PC-3 (cell line): ENCODE results near the gene HMOX1. TPM values are rescaled to one million over a fixed set of nuclear protein-coding genes. Genes with fewer than 3 reads are reported as not detected.

Source experiments
- ATAC-seq: fragments of 200-7000 bp; cut with Tn5 transposase; 2 replicates; pipeline ENCODE4 v1.9.1; 2020; ENCODE audit warnings: mild to moderate bottlenecking, moderate library complexity
- BruUV-seq: library from RNA; stranded (reverse); fragments of 400-500 nt; replicated peaks from 2 replicates; lab custom pipeline; 2021; lab: Mats Ljungman, UMichigan
- CTCF ChIA-PET: fragments of 300-600 bp; sonication (Branson Sonifier 250); formaldehyde crosslinking; loops from one replicate; lab custom pipeline; 2022; ENCODE audit warnings: antibody characterized with exemption; lab: Charles Lee
- POLR2A ChIA-PET: fragments of 300-600 bp; sonication (Branson Sonifier 250); formaldehyde crosslinking; loops from one replicate; lab custom pipeline; 2022; ENCODE audit warnings: antibody characterized with exemption; ENCODE audit not compliant: unreplicated experiment; lab: Charles Lee
- DNase-seq: peaks from one replicate; pipeline ENCODE4 v3.0.0-alpha.2; 2015
- H2AFZ ChIP-seq: fragments of 300-600 bp; sonication (generic); 2 replicates; pipeline ENCODE4 v1.6.0; 2016; ENCODE audit warnings: antibody characterized with exemption, low read length
- H3F3A ChIP-seq: fragments of 300-600 bp; sonication (generic); one replicate; pipeline ENCODE4 v1.6.0; 2017; ENCODE audit warnings: antibody characterized with exemption, low read length, control low read depth, mild to moderate bottlenecking; ENCODE audit not compliant: unreplicated experiment
- H3K27ac ChIP-seq: fragments of 300-600 bp; sonication (generic); 2 replicates; pipeline ENCODE4 v1.5.1; 2016; ENCODE audit warnings: mild to moderate bottlenecking, low read length
- H3K27me3 ChIP-seq: fragments of 300-600 bp; sonication (generic); 2 replicates; pipeline ENCODE4 v1.6.1; 2016; ENCODE audit warnings: low read length, mixed read lengths
- H3K36me3 ChIP-seq: fragments of 300-600 bp; sonication (generic); 2 replicates; pipeline ENCODE4 v1.6.1; 2016; ENCODE audit warnings: low read depth, mixed run types, low read length, mixed read lengths
- H3K4me1 ChIP-seq: fragments of 300-600 bp; sonication (generic); 2 replicates; pipeline ENCODE4 v1.5.1; 2016; ENCODE audit warnings: low read length; ENCODE audit not compliant: insufficient read depth
- H3K4me2 ChIP-seq: fragments of 300-600 bp; sonication (generic); 2 replicates; pipeline ENCODE4 v1.6.0; 2016; ENCODE audit warnings: low read length
- H3K4me3 ChIP-seq: fragments of 300-600 bp; sonication (generic); 2 replicates; pipeline ENCODE4 v1.5.1; 2016; ENCODE audit warnings: mild to moderate bottlenecking, low read length, mixed read lengths
- H3K79me2 ChIP-seq: fragments of 300-600 bp; sonication (generic); 2 replicates; pipeline ENCODE4 v1.6.1; 2017; ENCODE audit warnings: low read length, mixed read lengths
- H3K9ac ChIP-seq: fragments of 300-600 bp; sonication (generic); 2 replicates; pipeline ENCODE4 v1.6.0; 2016; ENCODE audit warnings: mild to moderate bottlenecking, low read length
- H3K9me2 ChIP-seq: fragments of 300-600 bp; sonication (generic); replicated peaks from 2 replicates; pipeline ENCODE4 v1.6.1; 2016; ENCODE audit warnings: mixed run types, low read length, mixed read lengths
- H3K9me3 ChIP-seq: fragments of 300-600 bp; sonication (generic); 2 replicates; pipeline ENCODE4 v1.6.1; 2016; ENCODE audit warnings: low read length, mixed read lengths
- H4K20me1 ChIP-seq: fragments of 300-600 bp; sonication (generic); 2 replicates; pipeline ENCODE4 v1.6.1; 2016; ENCODE audit warnings: low read length, mixed read lengths
- EZH2 ChIP-seq: fragments of 300-600 bp; sonication (generic); IDR thresholded peaks from one replicate; pipeline ENCODE4 v1.6.1; 2017; ENCODE audit warnings: antibody characterized with exemption, mild to moderate bottlenecking, low read length; ENCODE audit not compliant: unreplicated experiment
- EZH2phosphoT487 ChIP-seq: fragments of 300-600 bp; sonication (generic); IDR thresholded peaks from 2 replicates; pipeline ENCODE4 v1.6.1; 2018; ENCODE audit warnings: mild to moderate bottlenecking, antibody characterized with exemption, low read length, borderline replicate concordance
- intact Hi-C: fragments of 100-400 bp; cut with micrococcal nuclease; formaldehyde crosslinking; loops from 2 replicates; pipeline ENCODE4 v1.9.0; 2023
- total RNA-seq: library from RNA; depleted of rRNA; stranded (reverse); fragments of >200 nt; gene quantifications from 2 replicates; pipeline ENCODE4 v1.2.3, GENCODE V29; 2014
- TF ChIP-seq, protein P1 (sequence below): fragments of 300-600 bp; sonication (generic); conservative IDR thresholded peaks from 2 replicates; pipeline ENCODE4 v1.5.1; 2017; ENCODE audit warnings: antibody characterized with exemption, low read depth, mild to moderate bottlenecking, low read length

HMOX1 gene
- total RNA-seq, 1 experiment from 2014 or later = 16.5 TPM

DNA sequence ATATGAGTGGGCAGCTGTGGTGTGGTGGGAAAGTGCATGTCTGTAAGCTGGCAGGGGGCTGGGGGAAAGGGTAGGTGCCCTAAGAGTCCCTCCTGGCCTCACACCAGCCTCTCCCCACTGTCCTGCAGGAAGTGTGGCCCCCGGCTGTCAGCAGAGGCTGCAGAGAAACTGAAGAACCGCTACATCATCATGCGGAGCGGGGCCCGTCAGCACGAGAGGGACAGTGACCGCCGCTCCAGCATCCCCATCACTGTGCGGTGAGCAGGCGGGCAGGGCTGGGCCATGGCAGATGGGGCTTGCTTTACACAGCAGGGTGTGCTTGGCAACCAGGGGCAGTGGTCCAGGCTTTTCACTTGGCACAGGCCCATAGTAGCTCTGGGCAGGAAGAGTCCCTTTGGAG lies 38.9 kb downstream of the HMOX1 start:
- Histone ChIP-seq H3K4me3 (no peak overlapping the region), H3K9me2 (no peaks in the 10 kb centered on the region), H3K4me1 (peaks cover 11% of the 10 kb centered on the region), H4K20me1 (no peaks in the 10 kb centered on the region), H3F3A (no peaks in the 10 kb centered on the region), H3K9me3 (no peaks in the 10 kb centered on the region), H3K27ac (no peak overlapping the region), H3K9ac (no peak overlapping the region), H3K79me2 (no peaks in the 10 kb centered on the region), H3K36me3 (peaks cover 18% of the 10 kb centered on the region), H3K27me3 (no peaks in the 10 kb centered on the region), H3K4me2 (no peak overlapping the region), H2AFZ (no peak overlapping the region)
- intact Hi-C loops = no loop called here
- no TSS peak for BruUV-seq
- DNase-seq (no peak), ATAC-seq (no peak)
- TF ChIP-seq, protein P1, sequence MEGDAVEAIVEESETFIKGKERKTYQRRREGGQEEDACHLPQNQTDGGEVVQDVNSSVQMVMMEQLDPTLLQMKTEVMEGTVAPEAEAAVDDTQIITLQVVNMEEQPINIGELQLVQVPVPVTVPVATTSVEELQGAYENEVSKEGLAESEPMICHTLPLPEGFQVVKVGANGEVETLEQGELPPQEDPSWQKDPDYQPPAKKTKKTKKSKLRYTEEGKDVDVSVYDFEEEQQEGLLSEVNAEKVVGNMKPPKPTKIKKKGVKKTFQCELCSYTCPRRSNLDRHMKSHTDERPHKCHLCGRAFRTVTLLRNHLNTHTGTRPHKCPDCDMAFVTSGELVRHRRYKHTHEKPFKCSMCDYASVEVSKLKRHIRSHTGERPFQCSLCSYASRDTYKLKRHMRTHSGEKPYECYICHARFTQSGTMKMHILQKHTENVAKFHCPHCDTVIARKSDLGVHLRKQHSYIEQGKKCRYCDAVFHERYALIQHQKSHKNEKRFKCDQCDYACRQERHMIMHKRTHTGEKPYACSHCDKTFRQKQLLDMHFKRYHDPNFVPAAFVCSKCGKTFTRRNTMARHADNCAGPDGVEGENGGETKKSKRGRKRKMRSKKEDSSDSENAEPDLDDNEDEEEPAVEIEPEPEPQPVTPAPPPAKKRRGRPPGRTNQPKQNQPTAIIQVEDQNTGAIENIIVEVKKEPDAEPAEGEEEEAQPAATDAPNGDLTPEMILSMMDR = no peak
- TF ChIP-seq EZH2 (no peak), EZH2phosphoT487 (no peak)
- CTCF ChIA-PET = no interaction called here
- POLR2A ChIA-PET = no interaction called here

DNA sequence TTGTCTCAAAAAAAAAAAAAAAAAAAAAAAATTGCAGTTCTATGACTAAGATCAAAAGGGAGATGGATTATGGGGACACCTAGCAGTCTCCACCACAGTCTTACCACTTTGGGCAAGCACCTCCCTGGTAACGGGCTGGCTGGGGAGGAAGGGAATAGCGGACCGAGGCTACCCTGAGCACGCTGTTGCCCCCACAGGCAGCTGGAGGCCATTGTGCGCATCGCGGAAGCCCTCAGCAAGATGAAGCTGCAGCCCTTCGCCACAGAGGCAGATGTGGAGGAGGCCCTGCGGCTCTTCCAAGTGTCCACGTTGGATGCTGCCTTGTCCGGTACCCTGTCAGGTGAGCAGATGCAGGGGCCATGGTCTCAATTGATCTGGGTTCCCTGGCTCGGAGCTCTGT lies 40.2 kb downstream of the HMOX1 start:
- DNase-seq (no peak), ATAC-seq (no peak)
- Histone ChIP-seq H3K79me2 (no peaks in the 10 kb centered on the region), H3K9me3 (no peaks in the 10 kb centered on the region), H2AFZ (no peak overlapping the region), H3F3A (no peaks in the 10 kb centered on the region), H3K27ac (no peak overlapping the region), H3K9me2 (no peaks in the 10 kb centered on the region), H3K9ac (no peak overlapping the region), H3K4me2 (no peak overlapping the region), H3K4me1 (peaks cover 23% of the 10 kb centered on the region), H3K4me3 (no peak overlapping the region), H4K20me1 (no peaks in the 10 kb centered on the region), H3K27me3 (no peaks in the 10 kb centered on the region), H3K36me3 (peaks cover 18% of the 10 kb centered on the region)
- no TSS peak for BruUV-seq
- intact Hi-C loops = no loop called here
- CTCF ChIA-PET = no interaction called here
- POLR2A ChIA-PET = no interaction called here
- TF ChIP-seq, protein P1 = no peak
- TF ChIP-seq EZH2 = no peak
- no peak for TF ChIP-seq EZH2phosphoT487

DNA sequence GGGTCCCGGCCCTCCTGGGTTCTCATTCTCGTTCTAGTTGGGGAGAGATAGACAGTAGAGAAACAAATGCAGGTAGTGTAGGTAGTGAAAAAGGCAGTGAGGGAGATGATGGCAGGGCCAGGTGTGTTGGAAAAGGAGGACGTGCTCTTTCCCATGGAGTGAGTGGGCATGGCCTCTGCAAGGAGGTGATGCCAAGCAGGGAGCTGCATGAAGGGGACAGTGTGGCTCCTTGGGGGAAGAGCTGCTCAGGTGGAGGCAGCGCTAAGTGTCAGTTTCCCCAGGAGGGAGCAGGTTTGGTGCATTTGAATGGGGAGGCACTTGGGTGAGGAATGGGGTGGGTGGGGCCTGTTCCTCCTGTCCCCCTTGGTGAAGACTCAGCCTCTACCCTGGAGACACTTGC lies 41.2 kb downstream of the HMOX1 start:
- intact Hi-C loops = no loop called here
- CTCF ChIA-PET = no interaction called here
- H3K9ac ChIP-seq = no peak overlapping the region

More for the DNA sequence above, 41.2 kb downstream of the HMOX1 start:
- H3K27ac ChIP-seq = no peak overlapping the region
- no peak for DNase-seq
- TF ChIP-seq, protein P1 = no peak
- no peak for TF ChIP-seq EZH2phosphoT487
- TF ChIP-seq EZH2 = no peak
- no peak for ATAC-seq
- no peak overlapping the region for H3K4me3 ChIP-seq
- peaks cover 33% of the 10 kb centered on the region for H3K4me1 ChIP-seq
- no TSS peak for BruUV-seq
- POLR2A ChIA-PET = no interaction called here
- H3K79me2 ChIP-seq = no peaks in the 10 kb centered on the region
- H4K20me1 ChIP-seq = no peaks in the 10 kb centered on the region
- no peaks in the 10 kb centered on the region for H3K9me3 ChIP-seq
- H3K36me3 ChIP-seq = peaks cover 14% of the 10 kb centered on the region
- no peaks in the 10 kb centered on the region for H3K27me3 ChIP-seq
- H2AFZ ChIP-seq = no peak overlapping the region
- no peaks in the 10 kb centered on the region for H3F3A ChIP-seq
- H3K4me2 ChIP-seq = no peak overlapping the region
- no peaks in the 10 kb centered on the region for H3K9me2 ChIP-seq
